Tibial nerve (tissue), 4 donors: ENCODE data around the gene EIF3L. TPM values are rescaled to one million over a fixed set of nuclear protein-coding genes. Genes with fewer than 3 reads are reported as not detected.

ENCODE experiments used
- DNase-seq, 2 donors: peaks; one replicate each; pipeline ENCODE4 v3.0.0-alpha.2; 2019; ENCODE audit warnings: low spot score in 2 of 2
- H3K27ac ChIP-seq, 4 donors: fragments of 200-600 bp; sonication (generic) in 3 of 4; one replicate each; pipeline ENCODE4 v1.5.1; 2017 to 2019; ENCODE audit warnings: mild to moderate bottlenecking in 1 of 4
- H3K27me3 ChIP-seq, 2 donors: fragments of 200-600 bp; sonication (generic) in 1 of 2; one replicate each; pipeline versions ENCODE4 v1.5.1 to v1.6.0; 2017 to 2019
- H3K36me3 ChIP-seq, 3 donors: fragments of 200-600 bp; sonication (generic); one replicate each; pipeline ENCODE4 v1.5.1; 2018 to 2019
- H3K4me1 ChIP-seq, 4 donors: fragments of 200-600 bp; sonication (generic) in 3 of 4; one replicate each; pipeline ENCODE4 v1.5.1; 2017 to 2019
- H3K4me3 ChIP-seq, 4 donors: fragments of 200-600 bp; sonication (generic) in 3 of 4; one replicate each; pipeline ENCODE4 v1.5.1; 2017 to 2019; ENCODE audit warnings: mild to moderate bottlenecking in 1 of 4, moderate library complexity in 1 of 4
- H3K9me3 ChIP-seq, 4 donors: fragments of 200-600 bp; sonication (generic) in 3 of 4; one replicate each; pipeline ENCODE4 v1.5.1; 2017 to 2019
- CTCF ChIP-seq, 5 experiments: fragments of 200-600 bp in 3 of 5; fragments of 450-650 bp in 2 of 5; sonication (generic) in 3 of 5; IDR thresholded peaks; one replicate each; pipeline ENCODE4 v1.5.1; 2016 to 2019; ENCODE audit warnings: antibody characterized with exemption in 5 of 5, mild to moderate bottlenecking in 3 of 5, moderate library complexity in 2 of 5
- EP300 ChIP-seq, 2 donors: sonication (generic); formaldehyde crosslinking; IDR thresholded peaks; one replicate each; pipeline ENCODE4 v1.6.1; 2017; ENCODE audit warnings: antibody characterized with exemption in 2 of 2, mild to moderate bottlenecking in 1 of 2
- POLR2A ChIP-seq, 2 donors: fragments of 450-650 bp; IDR thresholded peaks; one replicate each; pipeline ENCODE4 v1.6.1; 2017; ENCODE audit warnings: antibody characterized with exemption in 2 of 2, mild to moderate bottlenecking in 2 of 2, moderate library complexity in 2 of 2
- WGBS, 2 donors: methylation state at CpG; one replicate each; pipeline ENCODE4 v1.1.5; 2018; 5-methylcytosine and 5-hydroxymethylcytosine counted together
- total RNA-seq, 4 donors: library from RNA; depleted of rRNA; stranded (reverse); fragments of >200 nt; gene quantifications; one replicate each; pipeline ENCODE4 v1.1.0, GENCODE V29; 2016

EIF3L gene
- total RNA-seq, 4 donors from 2014 or later: 271 to 291 (median 274) TPM

- DNase-seq: no peak
- Histone ChIP-seq H3K36me3 (peaks cover 0 to under 1% (median 0%) of the 10 kb centered on the region in 3 donors), H3K27ac (peak overlapping the region in 3 of 4 donors; percentile 87 to 93 (median 89)), H3K9me3 (no peaks in the 10 kb centered on the region), H3K4me3 (peak overlapping the region; percentile 34 to 95 (median 84)), H3K27me3 (no peaks in the 10 kb centered on the region), H3K4me1 (peaks cover 0 to 33% (median 19%) of the 10 kb centered on the region in 4 donors)
- TF ChIP-seq POLR2A (IDR thresholded peaks at IDR 0.05): no peak
- TF ChIP-seq CTCF (IDR thresholded peaks at IDR 0.05): no peak
- no peak for TF ChIP-seq EP300 (IDR thresholded peaks at IDR 0.05)
- WGBS, 2 donors: 88 to 91% methylated on average over 6 of the region's 6 CpGs
Observed at GRCh38 chr22:37844904-37845329, 4.3 kb upstream of the EIF3L start.

- peaks cover 0 to 48% (median 28%) of the 10 kb centered on the region in 4 donors for H3K4me1 ChIP-seq
- no peak for DNase-seq
- no peak overlapping the region for H3K4me3 ChIP-seq
- peaks cover 0 to 3% (median 0%) of the 10 kb centered on the region in 3 donors for H3K36me3 ChIP-seq
- no peak overlapping the region for H3K27ac ChIP-seq
- TF ChIP-seq POLR2A (IDR thresholded peaks at IDR 0.05): no peak
- TF ChIP-seq EP300 (IDR thresholded peaks at IDR 0.05): no peak
- no peaks in the 10 kb centered on the region for H3K9me3 ChIP-seq
- H3K27me3 ChIP-seq: no peaks in the 10 kb centered on the region
- 89 to 93% methylated on average over 2 of the region's 2 CpGs for WGBS, 2 donors
Observed at GRCh38 chr22:37846433-37846832, 2.8 kb upstream of the EIF3L start.

GRCh38 chr22:37848587-37849088, 581 bp upstream of the EIF3L start:
- no peaks in the 10 kb centered on the region for H3K9me3 ChIP-seq
- peaks cover 0 to 33% (median 14%) of the 10 kb centered on the region in 4 donors for H3K4me1 ChIP-seq
- H3K27me3 ChIP-seq: no peaks in the 10 kb centered on the region
- WGBS, 2 donors: 36 to 43% methylated on average over 27 of the region's 27 CpGs
- TF ChIP-seq EP300 (IDR thresholded peaks at IDR 0.05) (no peak), CTCF (IDR thresholded peaks at IDR 0.05) (no peak), POLR2A (IDR thresholded peaks at IDR 0.05) (no peak)
- DNase-seq: no peak
- H3K4me3 ChIP-seq: peak overlapping the region; percentile 64 to 97 (median 70)
- H3K27ac ChIP-seq: peak overlapping the region; percentile 49 to 92 (median 91)
- peaks cover 0 to 25% (median 0%) of the 10 kb centered on the region in 3 donors for H3K36me3 ChIP-seq

- H3K36me3 ChIP-seq: peaks cover 0 to 45% (median 0%) of the 10 kb centered on the region in 3 donors
- H3K27me3 ChIP-seq: no peaks in the 10 kb centered on the region
- H3K27ac ChIP-seq: no peak overlapping the region
- no peaks in the 10 kb centered on the region for H3K9me3 ChIP-seq
- 85 to 86% methylated on average over 4 of the region's 4 CpGs for WGBS, 2 donors
- no peak overlapping the region for H3K4me3 ChIP-seq
- TF ChIP-seq CTCF (IDR thresholded peaks at IDR 0.05) (no peak), EP300 (IDR thresholded peaks at IDR 0.05) (no peak), POLR2A (IDR thresholded peaks at IDR 0.05) (no peak)
- no peak for DNase-seq
- H3K4me1 ChIP-seq: peaks cover 0 to 33% (median 14%) of the 10 kb centered on the region in 4 donors
Observed at GRCh38 chr22:37850801-37851200, 1.6 kb downstream of the EIF3L start.

GRCh38 chr22:37852418-37852817, 3.2 kb downstream of the EIF3L start:
- H3K9me3 ChIP-seq: no peaks in the 10 kb centered on the region
- H3K4me3 ChIP-seq: no peak overlapping the region
- TF ChIP-seq EP300 (IDR thresholded peaks at IDR 0.05) (no peak), CTCF (IDR thresholded peaks at IDR 0.05) (no peak), POLR2A (IDR thresholded peaks at IDR 0.05) (no peak)
- no peak for DNase-seq
- WGBS, 2 donors: 82 to 84% methylated on average over 5 of the region's 5 CpGs
- no peak overlapping the region for H3K27ac ChIP-seq
- H3K27me3 ChIP-seq: no peaks in the 10 kb centered on the region
- H3K4me1 ChIP-seq: peaks cover 0 to 33% (median 14%) of the 10 kb centered on the region in 4 donors
- H3K36me3 ChIP-seq: peaks cover 0 to 61% (median 4%) of the 10 kb centered on the region in 3 donors
